Endodermal cell (in vitro differentiated cells): ENCODE results near the gene ELFN1. TPM values are rescaled to one million over a fixed set of nuclear protein-coding genes. Genes with fewer than 3 reads are reported as not detected.
A peak's percentile ranks its signal among the peaks of the same experiment; 100 is the strongest.

Source experiments
- DNase-seq: peaks from one replicate; pipeline ENCODE4 v3.0.0-alpha.2; 2017
- H3K27ac ChIP-seq: 2 replicates; pipeline ENCODE4 v1.5.1; 2013; ENCODE audit warnings: mild to moderate bottlenecking, low read depth, low read length, moderate library complexity
- H3K27me3 ChIP-seq: 2 replicates; pipeline ENCODE4 v1.6.1; 2013; ENCODE audit warnings: mild to moderate bottlenecking, low read length, moderate library complexity; ENCODE audit not compliant: insufficient read depth, control insufficient read depth, poor library complexity, severe bottlenecking
- H3K36me3 ChIP-seq: 2 replicates; pipeline ENCODE4 v1.7.0; 2013; ENCODE audit warnings: mild to moderate bottlenecking, low read length, moderate library complexity; ENCODE audit not compliant: control insufficient read depth, insufficient read depth
- H3K4me1 ChIP-seq: one replicate; pipeline ENCODE4 v1.7.0; 2013; ENCODE audit warnings: low read length; ENCODE audit not compliant: control insufficient read depth, insufficient read depth
- H3K4me3 ChIP-seq: 2 replicates; pipeline ENCODE4 v1.5.1; 2013; ENCODE audit warnings: mild to moderate bottlenecking, low read length, moderate library complexity
- H3K9ac ChIP-seq: 2 replicates; pipeline ENCODE4 v1.6.1; 2013; ENCODE audit warnings: mild to moderate bottlenecking, low read length, moderate library complexity; ENCODE audit not compliant: poor library complexity, severe bottlenecking; ENCODE audit errors: extremely low read depth
- H3K9me3 ChIP-seq: 2 replicates; pipeline ENCODE4 v1.6.1; 2013; ENCODE audit warnings: mild to moderate bottlenecking, low read length, moderate library complexity; ENCODE audit not compliant: control insufficient read depth
- H3K27ac Mint-ChIP-seq: 2 replicates; pipeline ENCODE4 v1.8.0; 2020; ENCODE audit warnings: mixed read lengths
- H3K27me3 Mint-ChIP-seq: 2 replicates; pipeline ENCODE4 v1.8.0; 2021; ENCODE audit warnings: mild to moderate bottlenecking, mixed read lengths; ENCODE audit not compliant: insufficient read depth
- H3K36me3 Mint-ChIP-seq: 2 replicates; pipeline ENCODE4 v1.8.0; 2020; ENCODE audit warnings: low read depth, mixed read lengths
- H3K4me1 Mint-ChIP-seq: 2 replicates; pipeline ENCODE4 v1.8.0; 2020; ENCODE audit warnings: mixed read lengths
- H3K4me3 Mint-ChIP-seq: 2 replicates; pipeline ENCODE4 v1.8.0; 2020; ENCODE audit warnings: mild to moderate bottlenecking, moderate library complexity, mixed read lengths
- H3K9me3 Mint-ChIP-seq: 2 replicates; pipeline ENCODE4 v1.8.0; 2020; ENCODE audit warnings: mild to moderate bottlenecking, mixed read lengths
- WGBS, 2 experiments: methylation state at CpG; one replicate each; pipeline versions ENCODE4 v1.1.5 to v1.1.7; 2013; ENCODE audit warnings: missing lambda C conversion rate in 2 of 2, mixed read lengths in 1 of 2; ENCODE audit not compliant: insufficient coverage in 1 of 2, insufficient read length in 1 of 2; 5-methylcytosine and 5-hydroxymethylcytosine counted together
- total RNA-seq, 2 donors: library from RNA; stranded (reverse); fragmentation: NEBNext Ultra II Directional in 1 of 2; extraction: Animal tissue kit (Norgen Biotek cat#: 25700) in 1 of 2; gene quantifications; 2 replicates in 1 of 2; 3 replicates in 1 of 2; pipeline ENCODE4 v1.2.1, GENCODE V29; 2021
- TF ChIP-seq, protein P1 (sequence below): fragments of 200-600 bp; sonication (generic); conservative IDR thresholded peaks from 2 replicates; pipeline ENCODE4 v1.5.0; 2021; ENCODE audit warnings: antibody characterized with exemption, mild to moderate bottlenecking

The ELFN1 gene
- total RNA-seq, 2 donors from 2014 or later: 2.1 to 5.0 TPM

DNA sequence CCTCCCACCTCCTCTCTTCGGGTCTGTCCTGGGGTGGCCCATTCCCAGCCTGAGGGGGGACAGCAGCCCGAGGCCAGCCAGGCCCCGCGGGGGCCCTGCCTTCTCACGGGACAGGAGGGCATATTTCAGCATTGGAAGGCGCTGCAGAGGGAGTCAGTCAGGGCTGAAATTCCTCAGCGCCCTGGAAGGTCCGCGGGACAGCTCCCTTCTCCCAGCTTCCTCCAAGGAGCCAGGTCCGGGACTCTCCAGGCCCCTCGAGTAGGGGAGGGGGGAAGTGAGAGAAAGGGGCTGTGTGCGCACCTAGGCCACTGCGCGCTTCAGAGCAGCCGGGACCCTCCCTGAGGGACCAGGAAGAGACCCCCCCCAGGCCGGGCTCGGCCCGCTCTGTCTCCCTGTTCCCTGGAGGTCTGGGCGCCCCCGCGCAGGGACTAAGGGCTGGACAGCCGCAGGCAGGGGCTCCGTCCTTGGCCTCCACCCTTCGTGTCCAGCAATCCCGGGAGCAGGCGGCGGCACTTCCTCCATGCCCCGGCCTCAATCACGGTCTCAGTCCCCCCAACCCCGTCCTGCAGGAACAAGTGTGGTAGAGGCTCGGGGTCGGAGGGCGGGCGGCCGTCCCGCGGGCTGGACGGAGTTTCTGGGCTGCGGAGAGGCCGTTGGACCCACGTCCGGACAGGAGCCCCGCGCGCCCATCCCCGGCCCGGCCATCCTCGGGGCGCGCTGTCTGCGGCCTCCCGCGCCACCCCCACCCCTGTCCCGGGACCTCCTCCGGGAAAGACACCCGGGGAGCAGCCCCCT lies 6.0 kb upstream of the ELFN1 start:
- Mint-ChIP-seq H3K9me3 (peaks cover 3% of the 10 kb centered on the region), H3K4me3 (peak overlapping the region; percentile 30), H3K27me3 (peaks cover 63% of the 10 kb centered on the region), H3K4me1 (peaks cover 3% of the 10 kb centered on the region), H3K36me3 (no peaks in the 10 kb centered on the region), H3K27ac (no peak overlapping the region)
- no peak overlapping the region for H3K27ac ChIP-seq
- no peaks in the 10 kb centered on the region for H3K4me1 ChIP-seq
- no peaks in the 10 kb centered on the region for H3K36me3 ChIP-seq
- no peaks in the 10 kb centered on the region for H3K9me3 ChIP-seq
- TF ChIP-seq, protein P1, sequence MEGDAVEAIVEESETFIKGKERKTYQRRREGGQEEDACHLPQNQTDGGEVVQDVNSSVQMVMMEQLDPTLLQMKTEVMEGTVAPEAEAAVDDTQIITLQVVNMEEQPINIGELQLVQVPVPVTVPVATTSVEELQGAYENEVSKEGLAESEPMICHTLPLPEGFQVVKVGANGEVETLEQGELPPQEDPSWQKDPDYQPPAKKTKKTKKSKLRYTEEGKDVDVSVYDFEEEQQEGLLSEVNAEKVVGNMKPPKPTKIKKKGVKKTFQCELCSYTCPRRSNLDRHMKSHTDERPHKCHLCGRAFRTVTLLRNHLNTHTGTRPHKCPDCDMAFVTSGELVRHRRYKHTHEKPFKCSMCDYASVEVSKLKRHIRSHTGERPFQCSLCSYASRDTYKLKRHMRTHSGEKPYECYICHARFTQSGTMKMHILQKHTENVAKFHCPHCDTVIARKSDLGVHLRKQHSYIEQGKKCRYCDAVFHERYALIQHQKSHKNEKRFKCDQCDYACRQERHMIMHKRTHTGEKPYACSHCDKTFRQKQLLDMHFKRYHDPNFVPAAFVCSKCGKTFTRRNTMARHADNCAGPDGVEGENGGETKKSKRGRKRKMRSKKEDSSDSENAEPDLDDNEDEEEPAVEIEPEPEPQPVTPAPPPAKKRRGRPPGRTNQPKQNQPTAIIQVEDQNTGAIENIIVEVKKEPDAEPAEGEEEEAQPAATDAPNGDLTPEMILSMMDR: no peak
- H3K9ac ChIP-seq: no peak overlapping the region
- WGBS, 2 experiments: 2 to 4% methylated on average over 8 to 56 of the region's 56 CpGs
- H3K27me3 ChIP-seq: peaks cover 72% of the 10 kb centered on the region
- DNase-seq: peak; percentile 80
- peak overlapping the region; percentile 49 for H3K4me3 ChIP-seq

DNA sequence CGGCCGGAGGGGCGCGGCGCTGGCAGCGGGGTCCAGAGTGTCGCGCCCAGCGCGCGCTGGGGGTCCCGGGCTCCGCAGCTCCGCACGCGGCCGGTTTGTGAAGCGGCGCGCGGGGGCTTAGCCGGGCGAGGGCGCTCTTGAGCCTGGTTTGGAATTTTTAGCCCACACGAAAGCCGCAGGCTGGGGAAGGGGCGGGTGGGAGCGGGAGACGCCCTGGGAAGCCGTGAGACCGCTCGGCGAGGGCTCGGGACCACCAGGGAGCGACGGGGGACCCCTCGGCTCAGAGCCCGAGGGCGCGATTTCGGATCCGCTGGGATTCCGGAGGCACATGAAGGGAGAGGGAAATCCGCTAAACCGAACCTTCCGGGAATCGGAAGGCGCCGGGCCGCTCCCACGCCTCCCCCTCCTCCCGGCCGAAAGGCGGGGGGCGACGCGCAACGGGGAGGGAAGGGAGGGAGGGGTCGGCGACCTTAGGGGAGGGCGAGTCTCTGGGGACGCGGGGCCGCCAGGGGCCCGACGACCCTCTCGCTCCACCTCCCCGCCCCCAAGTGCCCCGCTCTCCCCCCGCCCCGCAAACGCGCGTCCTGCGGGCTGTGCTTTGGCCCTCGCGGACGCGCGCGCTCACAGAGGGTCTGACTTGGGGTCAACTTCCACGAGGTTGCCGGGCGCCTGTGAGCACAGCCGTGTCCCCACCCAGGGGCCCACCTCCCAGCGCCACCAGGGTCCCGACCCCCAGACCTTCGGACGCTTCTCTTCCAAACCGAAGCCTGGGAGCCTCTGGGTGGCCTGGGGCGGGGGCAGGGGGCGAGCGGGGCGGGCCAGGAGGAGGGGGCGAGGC lies 5.1 kb upstream of the ELFN1 start:
- TF ChIP-seq, protein P1: peak; percentile 86
- H3K36me3 Mint-ChIP-seq: no peaks in the 10 kb centered on the region
- DNase-seq: peak; percentile 94
- no peaks in the 10 kb centered on the region for H3K36me3 ChIP-seq
- H3K27me3 Mint-ChIP-seq: peaks cover 67% of the 10 kb centered on the region
- WGBS, 2 experiments: 0% methylated on average over 5 to 87 of the region's 95 CpGs
- H3K27ac ChIP-seq: no peak overlapping the region
- no peak overlapping the region for H3K4me3 ChIP-seq
- H3K27me3 ChIP-seq: peaks cover 78% of the 10 kb centered on the region
- no peak overlapping the region for H3K27ac Mint-ChIP-seq
- peak overlapping the region; percentile 30 for H3K4me3 Mint-ChIP-seq
- no peaks in the 10 kb centered on the region for H3K9me3 ChIP-seq
- no peaks in the 10 kb centered on the region for H3K4me1 ChIP-seq
- peaks cover 3% of the 10 kb centered on the region for H3K9me3 Mint-ChIP-seq
- H3K4me1 Mint-ChIP-seq: peaks cover 4% of the 10 kb centered on the region
- no peak overlapping the region for H3K9ac ChIP-seq

DNA sequence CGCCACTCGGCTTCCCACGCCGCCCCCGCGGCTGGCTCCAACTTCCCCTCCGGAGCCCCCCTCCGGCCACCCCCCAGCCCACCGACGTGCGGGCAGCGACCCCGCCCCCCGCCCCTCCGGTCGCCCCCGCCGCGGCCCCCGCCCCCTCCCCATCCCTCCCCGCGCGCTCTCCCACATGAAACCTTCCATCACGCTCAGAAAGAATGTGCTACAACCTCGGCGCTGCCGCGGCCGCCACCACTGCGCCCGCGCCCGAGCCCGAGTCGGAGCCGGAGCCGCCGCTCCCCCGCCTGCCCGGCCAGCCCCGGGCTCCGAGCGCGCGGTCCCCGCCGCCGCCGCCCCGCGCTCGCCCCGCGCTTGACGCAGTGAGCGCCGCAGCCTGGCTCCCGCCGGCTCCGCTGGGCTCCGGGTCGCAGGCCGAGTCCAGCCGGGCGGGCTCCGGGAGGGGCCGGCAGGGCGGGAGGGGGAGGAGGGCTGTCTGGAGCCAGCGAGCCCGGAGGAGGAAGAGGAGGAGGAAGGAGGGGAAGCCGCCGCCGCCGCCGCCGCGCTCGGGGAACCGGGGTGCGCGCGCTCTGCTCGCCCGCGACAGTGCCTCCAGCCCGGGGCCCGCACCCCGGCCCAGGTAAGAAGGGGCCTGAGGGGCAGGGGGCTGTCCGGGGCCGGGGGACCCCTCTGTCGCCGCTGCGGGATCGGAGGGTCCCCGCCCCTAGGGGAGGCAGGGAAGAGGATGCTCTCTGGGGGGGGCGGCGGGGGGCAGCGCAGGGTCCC lies 4.3 kb upstream of the ELFN1 start:
- Histone ChIP-seq H3K36me3 (no peaks in the 10 kb centered on the region), H3K27me3 (peaks cover 80% of the 10 kb centered on the region), H3K9ac (no peak overlapping the region), H3K4me1 (no peaks in the 10 kb centered on the region), H3K27ac (no peak overlapping the region), H3K4me3 (no peak overlapping the region), H3K9me3 (no peaks in the 10 kb centered on the region)
- H3K4me1 Mint-ChIP-seq: peaks cover 4% of the 10 kb centered on the region
- H3K9me3 Mint-ChIP-seq: peaks cover 3% of the 10 kb centered on the region
- H3K36me3 Mint-ChIP-seq: no peaks in the 10 kb centered on the region
- DNase-seq: peak; percentile 73
- TF ChIP-seq, protein P1: no peak
- H3K27me3 Mint-ChIP-seq: peaks cover 63% of the 10 kb centered on the region
- H3K4me3 Mint-ChIP-seq: no peak overlapping the region
- H3K27ac Mint-ChIP-seq: no peak overlapping the region
- WGBS, 2 experiments: 1 to 2% methylated on average over 7 to 79 of the region's 98 CpGs
